Mucosa of stomach (tissue), 1 donor: ENCODE measurements around the gene STARD8.
"Not testable (repeated sequence)": the region's sequence is repeated elsewhere in the genome, so short reads cannot be mapped to it uniquely, and the experiment has no call there.

Source experiments
- H3K27me3 ChIP-seq: one replicate; pipeline ENCODE4 v1.7.0; 2013; ENCODE audit warnings: mild to moderate bottlenecking, low read length; ENCODE audit not compliant: control insufficient read depth, insufficient read depth
- H3K36me3 ChIP-seq: one replicate; pipeline ENCODE4 v1.7.0; 2013; ENCODE audit warnings: low read length; ENCODE audit not compliant: control insufficient read depth, insufficient read depth
- H3K4me1 ChIP-seq: one replicate; pipeline ENCODE4 v1.7.0; 2013; ENCODE audit warnings: mild to moderate bottlenecking, low read length; ENCODE audit not compliant: control insufficient read depth, insufficient read depth
- H3K4me3 ChIP-seq: one replicate; pipeline ENCODE4 v1.7.0; 2013; ENCODE audit warnings: low read length
- H3K9ac ChIP-seq: one replicate; pipeline ENCODE4 v1.7.0; 2013; ENCODE audit warnings: mild to moderate bottlenecking, low read length, moderate library complexity
- H3K9me3 ChIP-seq: one replicate; pipeline ENCODE4 v1.7.0; 2013; ENCODE audit warnings: mild to moderate bottlenecking, low read length, moderate library complexity; ENCODE audit not compliant: control insufficient read depth
- donor health status: Pancreatic carcinoma.

The STARD8 gene

GRCh38 chrX:68640661-68641060, 6.8 kb upstream of the STARD8 start:
- no peaks in the 10 kb centered on the region for H3K27me3 ChIP-seq
- no peak overlapping the region for H3K9ac ChIP-seq
- no peaks in the 10 kb centered on the region for H3K9me3 ChIP-seq
- H3K4me1 ChIP-seq, result no peaks in the 10 kb centered on the region
- no peak overlapping the region for H3K4me3 ChIP-seq
- H3K36me3 ChIP-seq, result no peaks in the 10 kb centered on the region

- Histone ChIP-seq H3K27me3 (no peaks in the 10 kb centered on the region), H3K9ac (no peak overlapping the region), H3K4me1 (no peaks in the 10 kb centered on the region), H3K36me3 (no peaks in the 10 kb centered on the region), H3K4me3 (no peak overlapping the region), H3K9me3 (no peaks in the 10 kb centered on the region)
Observed at GRCh38 chrX:68644861-68645260, 2.6 kb upstream of the STARD8 start.

GRCh38 chrX:68646421-68646820, 1.0 kb upstream of the STARD8 start:
- Histone ChIP-seq H3K36me3 (no peaks in the 10 kb centered on the region), H3K4me3 (no peak overlapping the region), H3K4me1 (no peaks in the 10 kb centered on the region), H3K9me3 (no peaks in the 10 kb centered on the region), H3K27me3 (no peaks in the 10 kb centered on the region), H3K9ac (no peak overlapping the region)

- Histone ChIP-seq H3K9ac (no peak overlapping the region), H3K36me3 (no peaks in the 10 kb centered on the region), H3K27me3 (no peaks in the 10 kb centered on the region), H3K4me1 (no peaks in the 10 kb centered on the region), H3K4me3 (no peak overlapping the region), H3K9me3 (no peaks in the 10 kb centered on the region)
Observed at GRCh38 chrX:68648960-68649359, 1.5 kb downstream of the STARD8 start.

GRCh38 chrX:68650491-68650890, 3.0 kb downstream of the STARD8 start:
- Histone ChIP-seq H3K4me3 (no peak overlapping the region), H3K27me3 (no peaks in the 10 kb centered on the region), H3K9me3 (no peaks in the 10 kb centered on the region), H3K9ac (no peak overlapping the region), H3K36me3 (no peaks in the 10 kb centered on the region), H3K4me1 (no peaks in the 10 kb centered on the region)

- no peaks in the 10 kb centered on the region for H3K27me3 ChIP-seq
- H3K4me1 ChIP-seq, result no peaks in the 10 kb centered on the region
- no peak overlapping the region for H3K9ac ChIP-seq
- H3K4me3 ChIP-seq, result no peak overlapping the region
- H3K36me3 ChIP-seq, result no peaks in the 10 kb centered on the region
- no peaks in the 10 kb centered on the region for H3K9me3 ChIP-seq
Observed at GRCh38 chrX:68651110-68651509, 3.6 kb downstream of the STARD8 start.

GRCh38 chrX:68652326-68653170, 5.1 kb downstream of the STARD8 start:
- Histone ChIP-seq H3K9ac (no peak overlapping the region), H3K4me1 (no peaks in the 10 kb centered on the region), H3K9me3 (no peaks in the 10 kb centered on the region), H3K27me3 (no peaks in the 10 kb centered on the region), H3K36me3 (no peaks in the 10 kb centered on the region), H3K4me3 (no peak overlapping the region)

- no peak overlapping the region for H3K9ac ChIP-seq
- no peaks in the 10 kb centered on the region for H3K4me1 ChIP-seq
- no peaks in the 10 kb centered on the region for H3K27me3 ChIP-seq
- no peaks in the 10 kb centered on the region for H3K36me3 ChIP-seq
- no peak overlapping the region for H3K4me3 ChIP-seq
- H3K9me3 ChIP-seq, result no peaks in the 10 kb centered on the region
Observed at GRCh38 chrX:68654693-68655092, 7.2 kb downstream of the STARD8 start.

GRCh38 chrX:68656473-68656872, 9.0 kb downstream of the STARD8 start:
- H3K9me3 ChIP-seq, H3K9ac ChIP-seq, H3K4me1 ChIP-seq, H3K27me3 ChIP-seq, H3K4me3 ChIP-seq, H3K36me3 ChIP-seq: not testable (repeated sequence)

GRCh38 chrX:68658530-68658929, 11.1 kb downstream of the STARD8 start:
- no peak overlapping the region for H3K9ac ChIP-seq
- H3K9me3 ChIP-seq, result no peaks in the 10 kb centered on the region
- H3K27me3 ChIP-seq, result no peaks in the 10 kb centered on the region
- H3K4me1 ChIP-seq, result no peaks in the 10 kb centered on the region
- H3K36me3 ChIP-seq, result no peaks in the 10 kb centered on the region
- H3K4me3 ChIP-seq, result no peak overlapping the region

GRCh38 chrX:68659385-68659784, 11.9 kb downstream of the STARD8 start:
- H3K9ac ChIP-seq, result no peak overlapping the region
- no peak overlapping the region for H3K4me3 ChIP-seq
- H3K9me3 ChIP-seq, result no peaks in the 10 kb centered on the region
- H3K27me3 ChIP-seq, result no peaks in the 10 kb centered on the region
- no peaks in the 10 kb centered on the region for H3K36me3 ChIP-seq
- H3K4me1 ChIP-seq, result no peaks in the 10 kb centered on the region

GRCh38 chrX:68659786-68660185, 12.3 kb downstream of the STARD8 start:
- no peaks in the 10 kb centered on the region for H3K4me1 ChIP-seq
- H3K9ac ChIP-seq, result no peak overlapping the region
- no peaks in the 10 kb centered on the region for H3K9me3 ChIP-seq
- H3K4me3 ChIP-seq, result no peak overlapping the region
- H3K36me3 ChIP-seq, result no peaks in the 10 kb centered on the region
- H3K27me3 ChIP-seq, result no peaks in the 10 kb centered on the region

GRCh38 chrX:68660746-68661145, 13.3 kb downstream of the STARD8 start:
- H3K4me3 ChIP-seq, result no peak overlapping the region
- H3K27me3 ChIP-seq, result no peaks in the 10 kb centered on the region
- no peaks in the 10 kb centered on the region for H3K4me1 ChIP-seq
- H3K36me3 ChIP-seq, result no peaks in the 10 kb centered on the region
- H3K9ac ChIP-seq, result no peak overlapping the region
- H3K9me3 ChIP-seq, result no peaks in the 10 kb centered on the region
